BLaER1 (cell line): ENCODE results near the gene MBOAT2.

Source experiments
- H3K27ac ChIP-seq: shearing (Covaris generic); formaldehyde crosslinking; 2 replicates; pipeline ENCODE4 v1.8.1; 2022
- H3K27me3 ChIP-seq: shearing (Covaris generic); formaldehyde crosslinking; 2 replicates; pipeline ENCODE4 v1.8.1; 2022
- H3K36me3 ChIP-seq: shearing (Covaris generic); formaldehyde crosslinking; 2 replicates; pipeline ENCODE4 v1.8.1; 2022
- H3K4me1 ChIP-seq: shearing (Covaris generic); formaldehyde crosslinking; 2 replicates; pipeline ENCODE4 v1.8.1; 2022
- H3K4me2 ChIP-seq: shearing (Covaris generic); formaldehyde crosslinking; 2 replicates; pipeline ENCODE4 v1.8.1; 2022
- H3K4me3 ChIP-seq: shearing (Covaris generic); formaldehyde crosslinking; 2 replicates; pipeline ENCODE4 v1.8.1; 2022
- H3K9ac ChIP-seq: shearing (Covaris generic); formaldehyde crosslinking; 2 replicates; pipeline ENCODE4 v1.8.1; 2022
- H3K9me3 ChIP-seq: shearing (Covaris generic); formaldehyde crosslinking; 2 replicates; pipeline ENCODE4 v1.8.1; 2022
- H4K20me1 ChIP-seq: shearing (Covaris generic); formaldehyde crosslinking; 2 replicates; pipeline ENCODE4 v1.8.1; 2022
- Cebpa-rat ChIP-seq: shearing (Covaris generic); IDR thresholded peaks from 2 replicates; pipeline ENCODE4 v1.8.1; 2022

Gene MBOAT2

DNA sequence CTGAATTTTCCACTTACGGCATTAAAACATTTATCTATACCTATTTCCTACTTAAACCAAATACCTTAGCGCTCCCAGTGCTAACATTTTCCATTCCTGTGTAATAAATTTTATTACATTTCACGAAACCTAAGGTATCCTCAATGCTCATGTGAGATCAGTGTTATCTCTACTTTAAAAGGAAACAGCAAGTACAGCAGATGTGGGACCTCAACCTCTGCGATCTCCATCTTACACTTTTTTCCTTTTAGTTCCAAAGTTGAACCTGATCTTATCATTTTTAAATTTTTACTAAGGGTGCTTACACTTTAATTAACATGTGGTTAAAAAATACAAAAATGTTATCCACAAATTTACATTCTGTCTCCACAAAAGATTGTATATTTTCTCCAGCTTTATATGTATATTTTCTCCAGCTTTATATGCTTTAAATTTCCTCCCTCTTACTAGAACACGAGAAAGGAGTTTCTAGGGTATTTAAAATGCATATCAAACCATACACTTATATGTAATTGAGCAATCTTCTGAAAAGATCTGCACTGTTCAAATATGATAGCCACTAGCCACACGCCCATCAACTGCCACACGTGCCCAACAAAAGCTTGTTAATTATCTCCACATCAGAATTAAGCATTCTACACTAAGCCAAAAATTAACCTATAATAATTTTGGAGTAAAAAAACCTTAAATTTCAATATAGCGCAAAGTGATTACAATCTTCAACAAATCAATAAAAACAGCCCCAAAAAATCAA, 38.1 kb downstream of the MBOAT2 start:
- H3K4me1 ChIP-seq = no peaks in the 10 kb centered on the region
- no peak overlapping the region for H3K4me3 ChIP-seq
- no peak for TF ChIP-seq Cebpa-rat
- H3K27ac ChIP-seq = no peak overlapping the region
- no peak overlapping the region for H3K4me2 ChIP-seq
- H3K9ac ChIP-seq = no peak overlapping the region
- H3K9me3 ChIP-seq = peaks cover 5% of the 10 kb centered on the region; the same call in 1 of the 2 replicates
- no peaks in the 10 kb centered on the region for H4K20me1 ChIP-seq
- H3K36me3 ChIP-seq = peaks cover 4% of the 10 kb centered on the region; the same call in 1 of the 2 replicates
- H3K27me3 ChIP-seq = no peaks in the 10 kb centered on the region

- Histone ChIP-seq H3K9me3 (no peaks in the 10 kb centered on the region), H3K27me3 (no peaks in the 10 kb centered on the region), H3K9ac (no peak overlapping the region), H3K4me2 (no peak overlapping the region), H3K4me1 (no peaks in the 10 kb centered on the region), H4K20me1 (no peaks in the 10 kb centered on the region), H3K4me3 (no peak overlapping the region), H3K27ac (no peak overlapping the region), H3K36me3 (peaks cover 4% of the 10 kb centered on the region; the same call in 1 of the 2 replicates)
- TF ChIP-seq Cebpa-rat = no peak
These were observed 40.6 kb downstream of the MBOAT2 start for GRCh38 chr2:8962890-8963289.

- peaks cover 32% of the 10 kb centered on the region for H3K9me3 ChIP-seq
- no peak for TF ChIP-seq Cebpa-rat
- H3K27ac ChIP-seq = no peak overlapping the region
- no peaks in the 10 kb centered on the region for H4K20me1 ChIP-seq
- H3K4me1 ChIP-seq = no peaks in the 10 kb centered on the region
- no peak overlapping the region for H3K9ac ChIP-seq
- H3K27me3 ChIP-seq = no peaks in the 10 kb centered on the region
- no peak overlapping the region for H3K4me2 ChIP-seq
- H3K36me3 ChIP-seq = peaks cover 33% of the 10 kb centered on the region
- H3K4me3 ChIP-seq = no peak overlapping the region
These were observed 45.9 kb downstream of the MBOAT2 start for GRCh38 chr2:8957628-8958027.

DNA sequence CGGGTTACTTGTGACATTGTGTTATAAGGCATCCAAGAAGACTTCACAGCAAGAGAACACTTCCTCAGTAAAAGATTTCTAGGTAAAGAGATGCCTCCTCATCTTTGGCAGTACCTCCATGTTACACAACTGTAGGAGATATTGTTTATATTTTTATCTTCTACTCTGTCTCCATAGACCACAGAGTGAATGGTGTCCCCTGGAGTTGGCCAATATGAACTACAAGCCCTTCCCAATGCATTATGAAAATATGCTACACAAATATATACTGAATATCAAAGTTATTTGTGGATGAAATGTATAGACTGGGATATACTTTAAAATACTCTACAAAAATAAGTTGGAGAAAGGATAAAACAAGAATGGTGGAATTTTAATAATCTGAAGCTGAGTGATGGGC, 46.7 kb downstream of the MBOAT2 start:
- no peak for TF ChIP-seq Cebpa-rat

GRCh38 chr2:8954990-8955389, 48.5 kb downstream of the MBOAT2 start:
- Histone ChIP-seq H3K36me3 (peaks cover 33% of the 10 kb centered on the region), H3K27me3 (no peaks in the 10 kb centered on the region), H3K9ac (no peak overlapping the region), H3K4me1 (no peaks in the 10 kb centered on the region), H3K27ac (no peak overlapping the region), H3K4me3 (no peak overlapping the region), H3K4me2 (no peak overlapping the region), H4K20me1 (no peaks in the 10 kb centered on the region), H3K9me3 (peaks cover 56% of the 10 kb centered on the region)
- TF ChIP-seq Cebpa-rat = no peak

More for the DNA sequence above, 46.7 kb downstream of the MBOAT2 start:
- H3K4me2 ChIP-seq = no peak overlapping the region
- H3K9me3 ChIP-seq = peaks cover 41% of the 10 kb centered on the region
- H3K36me3 ChIP-seq = peaks cover 33% of the 10 kb centered on the region
- no peaks in the 10 kb centered on the region for H3K4me1 ChIP-seq
- H3K9ac ChIP-seq = no peak overlapping the region
- no peaks in the 10 kb centered on the region for H4K20me1 ChIP-seq
- H3K27ac ChIP-seq = no peak overlapping the region
- H3K27me3 ChIP-seq = no peaks in the 10 kb centered on the region
- no peak overlapping the region for H3K4me3 ChIP-seq

- Histone ChIP-seq H3K27me3 (no peaks in the 10 kb centered on the region), H3K4me1 (no peaks in the 10 kb centered on the region), H3K9ac (no peak overlapping the region), H3K36me3 (peaks cover 33% of the 10 kb centered on the region), H3K27ac (no peak overlapping the region), H3K4me3 (no peak overlapping the region), H3K4me2 (no peak overlapping the region), H3K9me3 (peaks cover 63% of the 10 kb centered on the region), H4K20me1 (no peaks in the 10 kb centered on the region)
- no peak for TF ChIP-seq Cebpa-rat
These were observed 50.0 kb downstream of the MBOAT2 start for GRCh38 chr2:8953525-8953924.

DNA sequence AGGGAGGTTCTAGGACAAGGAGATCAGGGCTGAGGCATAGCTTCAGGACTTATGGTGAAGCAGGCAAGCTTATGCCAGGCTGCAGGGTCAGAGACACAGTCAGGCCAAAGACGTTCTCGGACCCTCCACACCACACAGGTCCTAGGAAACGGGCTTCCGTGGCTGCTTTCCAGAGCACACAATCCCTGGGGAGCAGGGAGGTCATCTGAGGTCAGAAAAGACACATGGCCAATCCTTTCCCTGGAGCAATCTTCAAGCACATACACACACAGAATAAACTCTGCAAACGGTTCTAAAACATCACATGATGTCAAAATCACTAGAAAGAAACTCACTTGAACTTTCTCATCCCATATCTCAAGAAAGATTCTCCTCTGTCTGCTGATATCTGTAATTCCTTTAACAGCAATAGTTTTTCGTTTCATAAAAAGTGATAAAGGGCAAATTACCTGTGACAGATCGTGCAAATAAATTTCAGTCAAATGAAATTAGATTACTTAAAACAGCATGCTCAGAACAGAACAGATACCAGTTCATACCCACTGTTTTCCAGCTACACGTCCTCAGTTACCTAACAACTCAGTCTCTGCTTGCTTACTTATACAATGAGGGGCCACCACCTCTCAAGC, 63.9 kb downstream of the MBOAT2 start:
- Histone ChIP-seq H3K27ac (no peak overlapping the region), H3K4me2 (peak overlapping the region; percentile 49), H3K4me3 (no peak overlapping the region), H3K9me3 (0 out of 2 replicates have a peak, but pooled peaks cover 5% of the 10 kb centered on the region), H3K27me3 (no peaks in the 10 kb centered on the region), H3K4me1 (peaks cover 9% of the 10 kb centered on the region), H3K9ac (no peak overlapping the region), H4K20me1 (no peaks in the 10 kb centered on the region), H3K36me3 (peaks cover 27% of the 10 kb centered on the region)
- no peak for TF ChIP-seq Cebpa-rat

DNA sequence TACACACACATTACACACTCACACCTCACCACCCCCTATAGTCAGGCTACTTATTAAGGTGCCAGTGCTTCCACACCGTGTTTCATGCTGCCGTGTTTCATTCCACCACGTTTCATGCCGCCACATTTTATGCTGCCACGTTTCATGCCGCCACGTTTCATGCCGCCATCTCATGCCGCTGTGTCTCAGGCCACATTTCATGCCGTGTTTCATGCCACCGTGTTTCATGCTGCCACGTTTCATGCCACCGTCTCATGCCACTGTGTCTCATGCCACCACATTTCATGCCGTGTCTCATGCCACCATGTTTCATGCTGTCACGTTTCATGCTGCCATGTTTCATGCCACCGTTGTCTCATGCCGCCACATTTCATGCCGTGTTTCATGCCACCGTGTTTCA, 65.1 kb downstream of the MBOAT2 start:
- Histone ChIP-seq H3K27ac (no peak overlapping the region), H3K9ac (no peak overlapping the region), H3K4me2 (no peak overlapping the region), H3K4me3 (no peak overlapping the region), H3K36me3 (peaks cover 31% of the 10 kb centered on the region), H3K27me3 (no peaks in the 10 kb centered on the region), H3K4me1 (peaks cover 9% of the 10 kb centered on the region), H4K20me1 (no peaks in the 10 kb centered on the region), H3K9me3 (0 out of 2 replicates have a peak, but pooled peaks cover 5% of the 10 kb centered on the region)
- no peak for TF ChIP-seq Cebpa-rat

DNA sequence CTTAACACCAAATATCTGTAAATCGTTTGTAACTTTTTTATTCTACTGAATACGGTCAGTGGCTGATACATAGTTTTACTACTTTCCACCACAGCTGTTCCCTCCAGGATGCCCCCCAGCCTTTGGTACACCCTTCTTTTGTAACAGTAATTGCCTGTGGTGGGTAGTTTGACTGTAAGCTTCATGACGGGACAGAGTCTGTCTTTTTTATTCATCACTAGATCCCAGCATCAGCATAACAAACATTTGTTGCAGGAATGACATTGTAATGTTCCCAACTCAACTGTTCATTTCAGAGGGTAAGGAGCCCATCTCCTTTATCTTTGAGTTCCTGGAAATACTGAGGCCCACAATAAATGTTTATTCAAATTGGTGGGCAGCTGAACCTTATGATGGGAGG, 67.5 kb downstream of the MBOAT2 start:
- Histone ChIP-seq H3K27me3 (no peaks in the 10 kb centered on the region), H3K27ac (no peak overlapping the region), H3K4me2 (no peak overlapping the region), H3K36me3 (peaks cover 32% of the 10 kb centered on the region), H3K9me3 (0 out of 2 replicates have a peak, but pooled peaks cover 5% of the 10 kb centered on the region), H3K9ac (no peak overlapping the region), H3K4me3 (no peak overlapping the region), H4K20me1 (no peaks in the 10 kb centered on the region), H3K4me1 (peaks cover 9% of the 10 kb centered on the region)
- no peak for TF ChIP-seq Cebpa-rat

GRCh38 chr2:8934338-8934737, 69.1 kb downstream of the MBOAT2 start:
- no peak overlapping the region for H3K4me2 ChIP-seq
- H3K27me3 ChIP-seq = no peaks in the 10 kb centered on the region
- H3K4me1 ChIP-seq = no peaks in the 10 kb centered on the region
- peaks cover 29% of the 10 kb centered on the region for H3K36me3 ChIP-seq
- H4K20me1 ChIP-seq = no peaks in the 10 kb centered on the region
- no peak for TF ChIP-seq Cebpa-rat
- H3K9me3 ChIP-seq = 0 out of 2 replicates have a peak, but pooled peaks cover 5% of the 10 kb centered on the region
- H3K27ac ChIP-seq = no peak overlapping the region
- no peak overlapping the region for H3K9ac ChIP-seq
- H3K4me3 ChIP-seq = no peak overlapping the region
